Central memory CD8-positive, alpha-beta T cell (primary cell): ENCODE data around the gene SMAD1.

Experiments
- ATAC-seq: fragments of 150-1000 bp; cut with Tn5 transposase; replicated peaks from 2 replicates; pipeline ENCODE4 v1.10.0; 2022; ENCODE audit warnings: mild to moderate bottlenecking, moderate FRiP score, moderate number of reproducible peaks; ENCODE audit not compliant: poor library complexity, severe bottlenecking; ENCODE audit errors: extremely low read depth
- DNase-seq, 2 donors: peaks; one replicate each; pipeline ENCODE4 v3.0.0; 2021; ENCODE audit warnings: low spot score in 2 of 2
- H3K27ac Mint-ChIP-seq: one replicate; pipeline ENCODE4 v1.8.0; 2022; ENCODE audit warnings: low read depth, mild to moderate bottlenecking, moderate library complexity, mixed read lengths
- H3K27me3 Mint-ChIP-seq: one replicate; pipeline ENCODE4 v1.8.0; 2022; ENCODE audit warnings: mixed read lengths
- H3K36me3 Mint-ChIP-seq: one replicate; pipeline ENCODE4 v1.8.0; 2022; ENCODE audit warnings: mild to moderate bottlenecking, moderate library complexity, mixed read lengths; ENCODE audit not compliant: insufficient read depth
- H3K4me1 Mint-ChIP-seq: one replicate; pipeline ENCODE4 v1.8.0; 2022; ENCODE audit warnings: mixed read lengths
- H3K4me3 Mint-ChIP-seq: one replicate; pipeline ENCODE4 v1.8.0; 2022; ENCODE audit warnings: mild to moderate bottlenecking, moderate library complexity, mixed read lengths
- H3K9me3 Mint-ChIP-seq: one replicate; pipeline ENCODE4 v1.8.0; 2022; ENCODE audit warnings: mixed read lengths

SMAD1 gene

GRCh38 chr4:145473203-145473602 is 8.4 kb upstream of the SMAD1 start:
- Mint-ChIP-seq H3K4me3 (no peak overlapping the region), H3K4me1 (no peaks in the 10 kb centered on the region), H3K27me3 (peaks cover 20% of the 10 kb centered on the region), H3K36me3 (no peaks in the 10 kb centered on the region), H3K9me3 (peaks cover 5% of the 10 kb centered on the region), H3K27ac (no peak overlapping the region)
- no peak for ATAC-seq
- DNase-seq = no peak

- Mint-ChIP-seq H3K9me3 (no peaks in the 10 kb centered on the region), H3K27ac (no peak overlapping the region), H3K36me3 (no peaks in the 10 kb centered on the region), H3K27me3 (peaks cover 35% of the 10 kb centered on the region), H3K4me1 (peaks cover 11% of the 10 kb centered on the region), H3K4me3 (no peak overlapping the region)
- DNase-seq (no peak), ATAC-seq (no peak)
These were observed 1.4 kb upstream of the SMAD1 start for GRCh38 chr4:145480257-145480656.

DNA sequence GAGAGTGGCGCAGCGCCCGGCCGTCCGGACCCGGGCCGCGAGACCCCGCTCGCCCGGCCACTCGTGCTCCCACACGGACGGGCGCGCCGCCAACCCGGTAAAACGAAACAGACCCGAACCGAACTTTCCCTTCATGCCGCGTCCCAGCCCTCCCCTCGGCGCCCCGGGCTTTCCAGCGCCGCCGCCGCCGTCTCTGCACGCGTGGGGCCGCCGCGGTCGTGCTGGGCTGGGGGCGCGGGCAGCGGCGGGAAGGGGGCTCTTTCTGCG is 222 bp downstream of the SMAD1 start:
- ATAC-seq (peak; percentile 33), DNase-seq (no peak)
- H3K27ac Mint-ChIP-seq = no peak overlapping the region
- H3K9me3 Mint-ChIP-seq = no peaks in the 10 kb centered on the region
- H3K4me1 Mint-ChIP-seq = peaks cover 11% of the 10 kb centered on the region
- no peak overlapping the region for H3K4me3 Mint-ChIP-seq
- H3K27me3 Mint-ChIP-seq = peaks cover 20% of the 10 kb centered on the region
- H3K36me3 Mint-ChIP-seq = no peaks in the 10 kb centered on the region

DNA sequence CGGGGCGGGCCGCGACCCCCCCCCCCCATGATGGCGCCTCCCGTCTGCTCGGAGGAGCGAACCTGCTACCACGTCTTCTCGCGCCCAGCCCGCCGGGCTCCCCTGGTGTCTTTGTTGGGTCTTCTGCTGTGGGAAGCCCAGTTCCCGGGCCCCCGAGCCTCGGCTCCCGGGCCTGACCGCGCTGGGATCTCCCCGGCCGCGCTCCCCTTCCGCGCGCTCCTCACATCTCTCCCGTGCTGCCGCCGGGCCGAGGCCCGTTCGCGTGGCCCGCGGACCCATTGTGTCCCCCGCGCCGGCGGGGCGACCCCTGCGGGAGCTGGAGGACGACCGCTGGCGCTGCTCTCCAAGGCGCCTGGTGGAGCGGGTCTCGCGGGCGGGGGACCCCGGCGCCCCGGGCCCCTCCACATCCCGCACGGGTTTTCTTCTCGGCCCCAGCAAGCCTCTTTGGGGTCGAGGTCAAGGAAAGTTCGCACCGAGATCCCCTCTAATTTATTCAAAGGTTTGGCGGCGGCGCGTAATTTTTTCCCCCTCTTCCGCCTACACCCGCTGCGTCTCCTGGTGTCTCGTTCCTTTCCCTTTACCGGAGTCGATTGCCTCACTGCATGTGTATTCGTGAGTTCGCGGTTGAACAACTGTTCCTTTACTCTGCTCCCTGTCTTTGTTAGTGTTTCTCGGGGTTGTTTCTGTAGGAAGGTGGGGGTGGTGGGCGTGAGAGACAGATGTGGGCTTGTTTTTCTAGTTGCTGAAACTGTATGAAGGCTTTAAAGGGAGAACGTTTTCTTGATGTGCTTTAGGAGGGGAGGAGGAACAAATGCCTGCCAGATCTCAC is 770 bp downstream of the SMAD1 start:
- peak; percentile 45 for ATAC-seq

GRCh38 chr4:145483514-145483913 is 1.9 kb downstream of the SMAD1 start:
- no peak overlapping the region for H3K4me3 Mint-ChIP-seq
- H3K4me1 Mint-ChIP-seq = peaks cover 11% of the 10 kb centered on the region
- no peak for DNase-seq
- no peaks in the 10 kb centered on the region for H3K9me3 Mint-ChIP-seq
- H3K36me3 Mint-ChIP-seq = no peaks in the 10 kb centered on the region
- no peak for ATAC-seq
- H3K27ac Mint-ChIP-seq = no peak overlapping the region
- H3K27me3 Mint-ChIP-seq = peaks cover 15% of the 10 kb centered on the region

More for the DNA sequence above, 770 bp downstream of the SMAD1 start:
- no peaks in the 10 kb centered on the region for H3K9me3 Mint-ChIP-seq
- H3K4me3 Mint-ChIP-seq = no peak overlapping the region
- DNase-seq = no peak
- peaks cover 15% of the 10 kb centered on the region for H3K27me3 Mint-ChIP-seq
- no peak overlapping the region for H3K27ac Mint-ChIP-seq
- H3K36me3 Mint-ChIP-seq = no peaks in the 10 kb centered on the region
- H3K4me1 Mint-ChIP-seq = peaks cover 11% of the 10 kb centered on the region

DNA sequence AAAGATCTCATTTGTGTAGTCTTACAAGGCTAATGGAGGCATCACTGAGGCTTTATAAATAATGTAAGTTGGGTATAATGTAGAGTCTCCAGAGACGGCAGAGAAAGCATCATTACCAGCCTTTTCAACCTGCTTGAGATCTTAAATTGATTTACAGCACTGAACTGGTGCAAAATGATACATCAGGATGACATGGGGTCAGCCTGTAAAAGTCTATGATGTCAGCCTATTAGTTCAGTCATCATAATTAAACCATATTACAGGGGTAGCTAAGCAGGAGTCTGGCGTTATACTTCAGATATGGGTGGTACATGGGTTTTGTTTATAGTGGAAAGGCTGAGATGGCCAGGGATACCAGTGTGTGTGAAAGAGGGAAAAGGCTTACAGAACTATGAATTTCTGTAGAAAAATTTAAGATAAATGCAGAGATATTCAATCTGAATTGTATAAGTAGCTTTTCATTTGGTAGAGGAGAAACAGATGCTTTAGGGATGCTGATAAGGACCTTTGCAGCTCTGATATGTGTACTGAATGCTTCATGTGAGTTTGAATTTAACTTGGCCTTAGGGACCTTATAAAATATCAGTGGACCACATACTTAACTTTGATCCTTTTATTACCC is 2.7 kb downstream of the SMAD1 start:
- DNase-seq (no peak), ATAC-seq (no peak)
- Mint-ChIP-seq H3K4me1 (peaks cover 11% of the 10 kb centered on the region), H3K36me3 (no peaks in the 10 kb centered on the region), H3K9me3 (no peaks in the 10 kb centered on the region), H3K27ac (no peak overlapping the region), H3K4me3 (no peak overlapping the region), H3K27me3 (peaks cover 15% of the 10 kb centered on the region)

DNA sequence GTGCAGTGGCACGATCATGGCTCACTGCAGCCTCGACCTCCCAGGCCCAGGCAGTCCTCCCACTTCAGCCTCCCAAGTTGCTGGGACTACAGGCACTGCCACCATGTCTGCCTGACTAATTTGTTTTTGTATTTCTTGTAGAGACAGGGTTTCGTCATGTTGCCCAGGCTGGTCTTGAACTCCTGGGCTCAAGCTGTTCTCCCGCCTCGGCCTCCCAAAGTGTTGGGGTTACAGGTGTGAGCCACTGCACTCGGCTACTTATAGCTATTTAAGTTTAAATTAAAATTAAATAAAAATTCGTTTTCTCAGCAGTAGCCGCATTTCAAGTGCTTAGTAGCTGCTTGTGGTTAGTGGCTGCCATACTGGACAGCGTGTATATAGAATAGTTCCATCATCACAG is 3.5 kb downstream of the SMAD1 start:
- Mint-ChIP-seq H3K9me3 (no peaks in the 10 kb centered on the region), H3K36me3 (no peaks in the 10 kb centered on the region), H3K4me1 (peaks cover 11% of the 10 kb centered on the region), H3K27ac (no peak overlapping the region), H3K4me3 (no peak overlapping the region), H3K27me3 (peaks cover 13% of the 10 kb centered on the region)
- ATAC-seq = no peak
- no peak for DNase-seq

- ATAC-seq (no peak), DNase-seq (no peak)
- no peak overlapping the region for H3K27ac Mint-ChIP-seq
- H3K27me3 Mint-ChIP-seq = no peaks in the 10 kb centered on the region
- H3K4me1 Mint-ChIP-seq = no peaks in the 10 kb centered on the region
- H3K36me3 Mint-ChIP-seq = no peaks in the 10 kb centered on the region
- no peaks in the 10 kb centered on the region for H3K9me3 Mint-ChIP-seq
- no peak overlapping the region for H3K4me3 Mint-ChIP-seq
These were observed 5.0 kb downstream of the SMAD1 start for GRCh38 chr4:145486603-145487002.

DNA sequence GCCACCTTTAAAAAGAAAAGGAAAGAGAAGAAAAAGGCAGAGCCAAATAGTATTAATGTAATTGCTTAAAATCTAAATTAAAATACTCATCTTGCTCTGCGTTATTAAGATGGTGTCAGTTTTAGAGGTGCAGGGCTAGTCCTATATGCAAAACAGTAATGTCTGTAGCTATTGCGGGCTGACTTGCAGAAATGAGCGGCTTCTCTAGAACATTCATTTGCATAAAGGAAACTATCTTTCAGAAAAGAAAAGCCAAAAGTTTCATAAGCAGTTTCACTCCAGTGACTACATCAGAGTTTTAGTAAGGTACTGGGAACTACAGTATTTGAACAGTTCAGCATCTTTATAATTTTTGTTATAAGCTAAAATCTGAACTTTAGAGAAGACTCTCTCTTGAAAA is 6.0 kb downstream of the SMAD1 start:
- H3K9me3 Mint-ChIP-seq = no peaks in the 10 kb centered on the region
- no peaks in the 10 kb centered on the region for H3K4me1 Mint-ChIP-seq
- peak; percentile 86 for ATAC-seq
- no peak overlapping the region for H3K27ac Mint-ChIP-seq
- H3K27me3 Mint-ChIP-seq = no peaks in the 10 kb centered on the region
- no peak overlapping the region for H3K4me3 Mint-ChIP-seq
- no peaks in the 10 kb centered on the region for H3K36me3 Mint-ChIP-seq
- DNase-seq = no peak

- Mint-ChIP-seq H3K27me3 (no peaks in the 10 kb centered on the region), H3K27ac (no peak overlapping the region), H3K9me3 (no peaks in the 10 kb centered on the region), H3K4me3 (no peak overlapping the region), H3K4me1 (no peaks in the 10 kb centered on the region), H3K36me3 (no peaks in the 10 kb centered on the region)
- no peak for DNase-seq
- ATAC-seq = no peak
These were observed 6.7 kb downstream of the SMAD1 start for GRCh38 chr4:145488310-145488709.

GRCh38 chr4:145489556-145489955 is 7.9 kb downstream of the SMAD1 start:
- ATAC-seq (no peak), DNase-seq (no peak)
- Mint-ChIP-seq H3K36me3 (no peaks in the 10 kb centered on the region), H3K4me3 (no peak overlapping the region), H3K27me3 (no peaks in the 10 kb centered on the region), H3K27ac (no peak overlapping the region), H3K9me3 (no peaks in the 10 kb centered on the region), H3K4me1 (no peaks in the 10 kb centered on the region)

GRCh38 chr4:145490361-145490760 is 8.7 kb downstream of the SMAD1 start:
- no peak for ATAC-seq

DNA sequence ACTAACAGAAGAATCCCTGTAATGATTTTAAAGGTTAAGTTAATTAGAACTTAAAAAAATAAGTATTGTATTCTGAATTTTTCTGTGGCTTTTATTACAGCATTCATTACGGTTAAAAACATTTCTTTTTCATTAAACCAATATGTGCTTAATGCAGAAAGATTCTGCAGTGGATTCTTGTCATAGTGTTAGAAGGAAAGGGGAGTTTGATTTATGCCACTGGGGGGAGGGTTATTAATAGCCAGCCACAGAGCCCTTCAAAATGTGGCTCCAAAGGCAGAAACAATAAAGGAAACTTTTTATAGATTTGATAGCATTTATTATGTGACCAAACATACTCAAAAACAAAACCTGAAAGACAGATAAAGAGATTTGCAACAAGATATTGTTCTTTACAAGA is 9.1 kb downstream of the SMAD1 start:
- ATAC-seq (no peak), DNase-seq (no peak)
- H3K4me1 Mint-ChIP-seq = no peaks in the 10 kb centered on the region
- no peaks in the 10 kb centered on the region for H3K9me3 Mint-ChIP-seq
- H3K27ac Mint-ChIP-seq = no peak overlapping the region
- no peaks in the 10 kb centered on the region for H3K27me3 Mint-ChIP-seq
- peaks cover 1% of the 10 kb centered on the region for H3K36me3 Mint-ChIP-seq
- no peak overlapping the region for H3K4me3 Mint-ChIP-seq

More at GRCh38 chr4:145490361-145490760, 8.7 kb downstream of the SMAD1 start:
- DNase-seq = no peak
- Mint-ChIP-seq H3K9me3 (no peaks in the 10 kb centered on the region), H3K27ac (no peak overlapping the region), H3K27me3 (no peaks in the 10 kb centered on the region), H3K36me3 (peaks cover 1% of the 10 kb centered on the region), H3K4me3 (no peak overlapping the region), H3K4me1 (no peaks in the 10 kb centered on the region)
